H9 (cell line): ENCODE measurements around the gene CELF4. TPM values are rescaled to one million over a fixed set of nuclear protein-coding genes. Genes with fewer than 3 reads are reported as not detected.

Experiments
- DNase-seq: peaks from one replicate; pipeline ENCODE4 v3.0.0-alpha.2; 2017
- H2AFZ ChIP-seq: one replicate; pipeline ENCODE4 v1.6.1; 2013; ENCODE audit warnings: mild to moderate bottlenecking, low read length, control low read depth, moderate library complexity
- H2AK5ac ChIP-seq: 2 replicates; pipeline ENCODE4 v1.6.1; 2013; ENCODE audit warnings: low read length, control low read depth, mixed read lengths; ENCODE audit not compliant: insufficient read length
- H2BK120ac ChIP-seq: one replicate; pipeline ENCODE4 v1.6.1; 2013; ENCODE audit warnings: low read depth, mild to moderate bottlenecking, low read length, control low read depth, inconsistent platforms; ENCODE audit not compliant: poor library complexity, severe bottlenecking
- H2BK12ac ChIP-seq: 2 replicates; pipeline ENCODE4 v1.6.1; 2013; ENCODE audit warnings: low read length, control low read depth, mixed read lengths, low read depth; ENCODE audit not compliant: insufficient read length
- H2BK15ac ChIP-seq: 2 replicates; pipeline ENCODE4 v1.6.1; 2013; ENCODE audit warnings: low read depth, low read length, control low read depth
- H2BK20ac ChIP-seq: one replicate; pipeline ENCODE4 v1.6.1; 2013; ENCODE audit warnings: low read depth, mild to moderate bottlenecking, low read length, control low read depth, inconsistent platforms; ENCODE audit not compliant: poor library complexity, severe bottlenecking
- H2BK5ac ChIP-seq: 2 replicates; pipeline ENCODE4 v1.6.1; 2013; ENCODE audit warnings: low read length, control low read depth, mixed read lengths; ENCODE audit not compliant: insufficient read length
- H3K14ac ChIP-seq: 2 replicates; pipeline ENCODE4 v1.6.1; 2013; ENCODE audit warnings: low read length, control low read depth; ENCODE audit not compliant: insufficient read depth
- H3K18ac ChIP-seq: 2 replicates; pipeline ENCODE4 v1.6.1; 2013; ENCODE audit warnings: low read depth, mild to moderate bottlenecking, mixed read lengths, low read length, control low read depth; ENCODE audit not compliant: insufficient read length
- H3K23ac ChIP-seq: 2 replicates; pipeline ENCODE4 v1.6.1; 2013; ENCODE audit warnings: low read length, control low read depth, mixed read lengths, low read depth; ENCODE audit not compliant: insufficient read length
- H3K23me2 ChIP-seq: 2 replicates; pipeline ENCODE4 v1.6.1; 2013; ENCODE audit warnings: low read depth, mild to moderate bottlenecking, mixed read lengths, low read length, control low read depth; ENCODE audit not compliant: insufficient read length, poor library complexity, severe bottlenecking
- H3K27ac ChIP-seq: 2 replicates; pipeline ENCODE4 v1.5.1; 2013; ENCODE audit warnings: low read length, control low read depth, mixed read lengths, low read depth; ENCODE audit not compliant: insufficient read length
- H3K27me3 ChIP-seq: 2 replicates; pipeline ENCODE4 v1.6.1; 2013; ENCODE audit warnings: low read length, control low read depth, inconsistent platforms; ENCODE audit not compliant: insufficient read depth
- H3K4ac ChIP-seq: 2 replicates; pipeline ENCODE4 v1.6.1; 2013; ENCODE audit warnings: low read depth, mild to moderate bottlenecking, control low read depth, inconsistent platforms, low read length, moderate library complexity
- H3K4me1 ChIP-seq: 2 replicates; pipeline ENCODE4 v1.6.1; 2013; ENCODE audit warnings: low read length, control low read depth, inconsistent platforms; ENCODE audit not compliant: insufficient read depth
- H3K4me2 ChIP-seq: 2 replicates; pipeline ENCODE4 v1.6.1; 2013; ENCODE audit warnings: low read length, control low read depth, mixed read lengths; ENCODE audit not compliant: insufficient read length, insufficient read depth
- H3K56ac ChIP-seq: 2 replicates; pipeline ENCODE4 v1.6.1; 2013; ENCODE audit warnings: low read depth, mild to moderate bottlenecking, mixed read lengths, low read length, control low read depth; ENCODE audit not compliant: insufficient read length
- H3K79me1 ChIP-seq: 2 replicates; pipeline ENCODE4 v1.6.1; 2013; ENCODE audit warnings: low read depth, mild to moderate bottlenecking, moderate library complexity, low read length, control low read depth, inconsistent platforms; ENCODE audit not compliant: insufficient read depth, poor library complexity, severe bottlenecking
- H3K79me2 ChIP-seq: 2 replicates; pipeline ENCODE4 v1.6.1; 2013; ENCODE audit warnings: low read length, control low read depth, inconsistent platforms; ENCODE audit not compliant: insufficient read depth
- H3K9ac ChIP-seq: 2 replicates; pipeline ENCODE4 v1.6.1; 2013; ENCODE audit warnings: low read length, control low read depth, mixed read lengths; ENCODE audit not compliant: insufficient read length; ENCODE audit errors: extremely low read depth
- H3K9me3 ChIP-seq: one replicate; pipeline ENCODE4 v1.6.1; 2013; ENCODE audit warnings: low read depth, low read length, inconsistent platforms; ENCODE audit not compliant: control insufficient read depth
- H3T11ph ChIP-seq: one replicate; pipeline ENCODE4 v1.6.1; 2013; ENCODE audit warnings: mild to moderate bottlenecking, low read length, control low read depth, inconsistent platforms
- H4K20me1 ChIP-seq: one replicate; pipeline ENCODE4 v1.6.1; 2013; ENCODE audit not compliant: control insufficient read depth, insufficient read length, insufficient read depth
- H4K5ac ChIP-seq: 2 replicates; pipeline ENCODE4 v1.6.1; 2013; ENCODE audit warnings: low read depth, mild to moderate bottlenecking, mixed read lengths, low read length, control low read depth; ENCODE audit not compliant: insufficient read length
- H4K8ac ChIP-seq: replicated peaks from 2 replicates; pipeline ENCODE4 v1.6.1; 2013; ENCODE audit warnings: low read length, control low read depth, mixed read lengths, low read depth; ENCODE audit not compliant: insufficient read length
- H4K91ac ChIP-seq: 2 replicates; pipeline ENCODE4 v1.6.1; 2013; ENCODE audit warnings: low read depth, mild to moderate bottlenecking, moderate library complexity, mixed read lengths, low read length, control low read depth; ENCODE audit not compliant: insufficient read length
- H3K27ac Mint-ChIP-seq, 3 experiments: 2 replicates in 2 of 3; 3 replicates in 1 of 3; pipeline ENCODE4 v1.8.0; 2020 to 2021; ENCODE audit warnings: mixed read lengths in 3 of 3, mild to moderate bottlenecking in 1 of 3, moderate library complexity in 1 of 3
- H3K27me3 Mint-ChIP-seq: 2 replicates; pipeline ENCODE4 v1.8.0; 2021; ENCODE audit warnings: low read depth, mild to moderate bottlenecking, moderate library complexity, mixed read lengths
- H3K36me3 Mint-ChIP-seq, 3 experiments: 2 replicates in 2 of 3; 3 replicates in 1 of 3; pipeline ENCODE4 v1.8.0; 2020 to 2021; ENCODE audit warnings: low read depth in 3 of 3, mixed read lengths in 3 of 3; ENCODE audit not compliant: insufficient read depth in 1 of 3
- H3K4me1 Mint-ChIP-seq, 2 experiments: 2 replicates each; pipeline ENCODE4 v1.8.0; 2020; ENCODE audit warnings: mixed read lengths in 2 of 2
- H3K4me3 Mint-ChIP-seq, 2 experiments: 2 replicates in 1 of 2; 3 replicates in 1 of 2; pipeline ENCODE4 v1.8.0; 2020 to 2021; ENCODE audit warnings: mild to moderate bottlenecking in 2 of 2, mixed read lengths in 2 of 2, moderate library complexity in 1 of 2
- H3K9me3 Mint-ChIP-seq, 2 experiments: 2 replicates in 1 of 2; 3 replicates in 1 of 2; pipeline ENCODE4 v1.8.0; 2020; ENCODE audit warnings: mild to moderate bottlenecking in 2 of 2, mixed read lengths in 2 of 2, moderate library complexity in 1 of 2
- WGBS: extraction: QIAGEN DNeasy Blood & Tissue Kit; methylation state at CpG from one replicate; pipeline ENCODE4 v1.1.7; 2013; ENCODE audit warnings: missing lambda C conversion rate, low lambda C conversion rate, mixed read lengths; ENCODE audit not compliant: insufficient read length; ENCODE audit errors: extremely low coverage; 5-methylcytosine and 5-hydroxymethylcytosine counted together
- total RNA-seq: library from RNA; stranded (reverse); gene quantifications from 2 replicates; pipeline ENCODE4 v1.2.1, GENCODE V29; 2021
- TF ChIP-seq, protein P1 (sequence below): fragments of 200-600 bp; sonication (generic); conservative IDR thresholded peaks from 3 replicates; pipeline ENCODE4 v1.8.0; 2021; ENCODE audit warnings: antibody characterized with exemption, mild to moderate bottlenecking

Gene CELF4
- total RNA-seq, 1 experiment from 2014 or later = 1.1 TPM

GRCh38 chr18:37247497-37248161 is 318.0 kb downstream of the CELF4 start:
- peaks cover 35% of the 10 kb centered on the region for H3K27me3 Mint-ChIP-seq
- no peak overlapping the region for H3K56ac ChIP-seq
- H3K18ac ChIP-seq = no peak overlapping the region
- WGBS = no CpG with 5 or more reads among the region's 10 CpGs
- no peak overlapping the region for H2AK5ac ChIP-seq
- no peaks in the 10 kb centered on the region for H4K20me1 ChIP-seq
- no peak overlapping the region for H2BK12ac ChIP-seq
- H4K8ac ChIP-seq = no peak overlapping the region
- DNase-seq = no peak
- H2BK120ac ChIP-seq = no peak overlapping the region
- TF ChIP-seq, protein P1, sequence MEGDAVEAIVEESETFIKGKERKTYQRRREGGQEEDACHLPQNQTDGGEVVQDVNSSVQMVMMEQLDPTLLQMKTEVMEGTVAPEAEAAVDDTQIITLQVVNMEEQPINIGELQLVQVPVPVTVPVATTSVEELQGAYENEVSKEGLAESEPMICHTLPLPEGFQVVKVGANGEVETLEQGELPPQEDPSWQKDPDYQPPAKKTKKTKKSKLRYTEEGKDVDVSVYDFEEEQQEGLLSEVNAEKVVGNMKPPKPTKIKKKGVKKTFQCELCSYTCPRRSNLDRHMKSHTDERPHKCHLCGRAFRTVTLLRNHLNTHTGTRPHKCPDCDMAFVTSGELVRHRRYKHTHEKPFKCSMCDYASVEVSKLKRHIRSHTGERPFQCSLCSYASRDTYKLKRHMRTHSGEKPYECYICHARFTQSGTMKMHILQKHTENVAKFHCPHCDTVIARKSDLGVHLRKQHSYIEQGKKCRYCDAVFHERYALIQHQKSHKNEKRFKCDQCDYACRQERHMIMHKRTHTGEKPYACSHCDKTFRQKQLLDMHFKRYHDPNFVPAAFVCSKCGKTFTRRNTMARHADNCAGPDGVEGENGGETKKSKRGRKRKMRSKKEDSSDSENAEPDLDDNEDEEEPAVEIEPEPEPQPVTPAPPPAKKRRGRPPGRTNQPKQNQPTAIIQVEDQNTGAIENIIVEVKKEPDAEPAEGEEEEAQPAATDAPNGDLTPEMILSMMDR = no peak
- H3K9me3 ChIP-seq = no peaks in the 10 kb centered on the region
- H3K9ac ChIP-seq = no peak overlapping the region
- H3K27ac ChIP-seq = no peak overlapping the region
- H3K4me3 Mint-ChIP-seq = no peak overlapping the region
- H4K5ac ChIP-seq = no peak overlapping the region
- no peaks in the 10 kb centered on the region for H3K23me2 ChIP-seq
- H3K4ac ChIP-seq = no peak overlapping the region
- no peak overlapping the region for H2BK15ac ChIP-seq
- 0 out of 5 replicates have a peak, but pooled peaks cover 0 to 2% of the 10 kb centered on the region in 2 experiments for H3K9me3 Mint-ChIP-seq
- no peak overlapping the region for H3K23ac ChIP-seq
- no peaks in the 10 kb centered on the region for H3K79me1 ChIP-seq
- H2BK20ac ChIP-seq = no peak overlapping the region
- H2BK5ac ChIP-seq = no peak overlapping the region
- H3K4me1 ChIP-seq = peaks cover 8% of the 10 kb centered on the region
- no peak overlapping the region for H3K14ac ChIP-seq
- peaks cover 23 to 41% of the 10 kb centered on the region in 2 experiments for H3K4me1 Mint-ChIP-seq
- H4K91ac ChIP-seq = no peak overlapping the region
- no peak overlapping the region for H2AFZ ChIP-seq
- H3K36me3 Mint-ChIP-seq = no peaks in the 10 kb centered on the region; a peak in 1 of 7 replicates
- no peak overlapping the region; a peak in 1 of 7 replicates for H3K27ac Mint-ChIP-seq
- no peaks in the 10 kb centered on the region for H3K79me2 ChIP-seq
- peaks cover 3% of the 10 kb centered on the region; the same call in 1 of the 2 replicates for H3K27me3 ChIP-seq
- no peak overlapping the region for H3K4me2 ChIP-seq
- H3T11ph ChIP-seq = no peak overlapping the region
